ENCODE data around the gene OFD1.

The OFD1 gene

GRCh38 chrX:13775837-13776236 is 41.3 kb downstream of the OFD1 start:
- Histone ChIP-seq H3F3A (ENCODE audit: control insufficient read depth, insufficient read depth) (no peaks in the 10 kb centered on the region), H3K9me3 (ENCODE audit: control insufficient read depth, insufficient read depth, low read length) (no peaks in the 10 kb centered on the region), H3K4me3 (ENCODE audit: low read length) (no peak overlapping the region), H3K27ac (ENCODE audit: low read depth, low read length) (no peak overlapping the region), H4K20me1 (ENCODE audit: control insufficient read depth, insufficient read depth, low read depth, low read length) (no peaks in the 10 kb centered on the region), H3K27me3 (ENCODE audit: control insufficient read depth, low read length) (no peaks in the 10 kb centered on the region), H3K36me3 (ENCODE audit: control insufficient read depth, low read length) (peaks cover 42% of the 10 kb centered on the region), H3K9me2 (replicated peaks; ENCODE audit: control insufficient read depth, low read length) (no peaks in the 10 kb centered on the region), H3K79me2 (ENCODE audit: control insufficient read depth, low read length) (no peaks in the 10 kb centered on the region), H3K4me1 (ENCODE audit: control insufficient read depth, low read length) (peaks cover 5% of the 10 kb centered on the region), H3K4me2 (ENCODE audit: low read length) (no peak overlapping the region)
- no peak for TF ChIP-seq EZH2phosphoT487 (IDR thresholded peaks at IDR 0.05; ENCODE audit: borderline replicate concordance, low read length)
- TF ChIP-seq, protein P1, sequence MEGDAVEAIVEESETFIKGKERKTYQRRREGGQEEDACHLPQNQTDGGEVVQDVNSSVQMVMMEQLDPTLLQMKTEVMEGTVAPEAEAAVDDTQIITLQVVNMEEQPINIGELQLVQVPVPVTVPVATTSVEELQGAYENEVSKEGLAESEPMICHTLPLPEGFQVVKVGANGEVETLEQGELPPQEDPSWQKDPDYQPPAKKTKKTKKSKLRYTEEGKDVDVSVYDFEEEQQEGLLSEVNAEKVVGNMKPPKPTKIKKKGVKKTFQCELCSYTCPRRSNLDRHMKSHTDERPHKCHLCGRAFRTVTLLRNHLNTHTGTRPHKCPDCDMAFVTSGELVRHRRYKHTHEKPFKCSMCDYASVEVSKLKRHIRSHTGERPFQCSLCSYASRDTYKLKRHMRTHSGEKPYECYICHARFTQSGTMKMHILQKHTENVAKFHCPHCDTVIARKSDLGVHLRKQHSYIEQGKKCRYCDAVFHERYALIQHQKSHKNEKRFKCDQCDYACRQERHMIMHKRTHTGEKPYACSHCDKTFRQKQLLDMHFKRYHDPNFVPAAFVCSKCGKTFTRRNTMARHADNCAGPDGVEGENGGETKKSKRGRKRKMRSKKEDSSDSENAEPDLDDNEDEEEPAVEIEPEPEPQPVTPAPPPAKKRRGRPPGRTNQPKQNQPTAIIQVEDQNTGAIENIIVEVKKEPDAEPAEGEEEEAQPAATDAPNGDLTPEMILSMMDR (IDR thresholded peaks at IDR 0.05; ENCODE audit: low read depth, low read length, poor library complexity, severe bottlenecking): no peak

- Histone ChIP-seq H3K9me2 (replicated peaks; ENCODE audit: control insufficient read depth, low read length) (no peaks in the 10 kb centered on the region), H3K4me1 (ENCODE audit: control insufficient read depth, low read length) (peaks cover 8% of the 10 kb centered on the region), H3K4me2 (ENCODE audit: low read length) (no peak overlapping the region), H3K27ac (ENCODE audit: low read depth, low read length) (no peak overlapping the region), H4K20me1 (ENCODE audit: control insufficient read depth, insufficient read depth, low read depth, low read length) (no peaks in the 10 kb centered on the region), H3K36me3 (ENCODE audit: control insufficient read depth, low read length) (peaks cover 36% of the 10 kb centered on the region), H3F3A (ENCODE audit: control insufficient read depth, insufficient read depth) (no peaks in the 10 kb centered on the region), H3K9me3 (ENCODE audit: control insufficient read depth, insufficient read depth, low read length) (no peaks in the 10 kb centered on the region), H3K27me3 (ENCODE audit: control insufficient read depth, low read length) (no peaks in the 10 kb centered on the region), H3K4me3 (ENCODE audit: low read length) (no peak overlapping the region), H3K79me2 (ENCODE audit: control insufficient read depth, low read length) (no peaks in the 10 kb centered on the region)
- no peak for TF ChIP-seq EZH2phosphoT487 (IDR thresholded peaks at IDR 0.05; ENCODE audit: borderline replicate concordance, low read length)
- TF ChIP-seq, protein P1 (IDR thresholded peaks at IDR 0.05; ENCODE audit: low read depth, low read length, poor library complexity, severe bottlenecking): no peak
Measured at GRCh38 chrX:13776387-13776786, 41.8 kb downstream of the OFD1 start.

- TF ChIP-seq, protein P1 (IDR thresholded peaks at IDR 0.05; ENCODE audit: low read depth, low read length, poor library complexity, severe bottlenecking): no peak
- TF ChIP-seq EZH2phosphoT487 (IDR thresholded peaks at IDR 0.05; ENCODE audit: borderline replicate concordance, low read length): no peak
- Histone ChIP-seq H3K36me3 (ENCODE audit: control insufficient read depth, low read length) (peaks cover 21% of the 10 kb centered on the region; the same call in 1 of the 2 replicates), H3K27me3 (ENCODE audit: control insufficient read depth, low read length) (no peaks in the 10 kb centered on the region), H3F3A (ENCODE audit: control insufficient read depth, insufficient read depth) (no peaks in the 10 kb centered on the region), H3K9me3 (ENCODE audit: control insufficient read depth, insufficient read depth, low read length) (no peaks in the 10 kb centered on the region), H3K9me2 (replicated peaks; ENCODE audit: control insufficient read depth, low read length) (no peaks in the 10 kb centered on the region), H4K20me1 (ENCODE audit: control insufficient read depth, insufficient read depth, low read depth, low read length) (no peaks in the 10 kb centered on the region), H3K4me1 (ENCODE audit: control insufficient read depth, low read length) (peaks cover 8% of the 10 kb centered on the region), H3K79me2 (ENCODE audit: control insufficient read depth, low read length) (no peaks in the 10 kb centered on the region), H3K27ac (ENCODE audit: low read depth, low read length) (no peak overlapping the region), H3K4me3 (ENCODE audit: low read length) (no peak overlapping the region), H3K4me2 (ENCODE audit: low read length) (no peak overlapping the region)
Measured at GRCh38 chrX:13778916-13779315, 44.4 kb downstream of the OFD1 start.
